GM12878 (cell line): ENCODE results near the gene ATP2A3. TPM values are rescaled to one million over a fixed set of nuclear protein-coding genes. Genes with fewer than 3 reads are reported as not detected.

Experiments
- ATAC-seq: fragments of 200-7000 bp; cut with Tn5 transposase; 3 replicates; pipeline ENCODE4 v1.9.1; 2020; ENCODE audit warnings: mild to moderate bottlenecking, moderate library complexity
- BruUV-seq: library from RNA; stranded (reverse); fragments of 400-500 nt; replicated peaks from 2 replicates; lab custom pipeline; 2021; lab: Mats Ljungman, UMichigan
- CTCF ChIA-PET: fragments of 300-600 bp; sonication (Branson Sonifier 250); formaldehyde crosslinking; extraction: SDS; loops from one replicate; lab custom pipeline; 2021; ENCODE audit warnings: inconsistent platforms; lab: Yijun Ruan, JAX
- POLR2A ChIA-PET: fragments of 350-600 bp; formaldehyde crosslinking; extraction: SDS; loops from one replicate; lab custom pipeline; 2021; ENCODE audit warnings: inconsistent platforms; lab: Charles Lee
- RAD21 ChIA-PET: fragments of 300-600 bp; sonication (Branson Sonifier 250); formaldehyde crosslinking; loops from one replicate; lab custom pipeline; 2023; ENCODE audit warnings: antibody characterized with exemption; ENCODE audit not compliant: unreplicated experiment; lab: Charles Lee
- SMC1A ChIA-PET: fragments of 300-600 bp; sonication (Branson Sonifier 250); formaldehyde crosslinking; loops from one replicate; lab custom pipeline; 2023; ENCODE audit not compliant: unreplicated experiment, uncharacterized antibody; lab: Charles Lee
- DNase-seq: peaks from one replicate; pipeline ENCODE4 v3.0.0-alpha.2; 2011; ENCODE audit warnings: low read depth, low spot score
- FAIRE-seq: peaks from 3 replicates; lab custom pipeline; 2011; peaks lifted over from hg19 to GRCh38; lab: Jason Lieb, UNC
- H2AFZ ChIP-seq: 2 replicates; pipeline ENCODE4 v1.6.0; 2011; ENCODE audit warnings: low read depth, low read length, control low read depth; ENCODE audit not compliant: control insufficient read depth
- H3K27ac ChIP-seq: 2 replicates; pipeline ENCODE4 v1.5.1; 2011; ENCODE audit warnings: control low read depth; ENCODE audit not compliant: control insufficient read depth, insufficient read depth
- H3K27me3 ChIP-seq, 2 experiments: replicated peaks in 1 of 2; 2 replicates each; pipeline versions ENCODE4 v1.6.0 to v1.6.1; 2011; ENCODE audit warnings: low read length in 1 of 2; ENCODE audit not compliant: control insufficient read depth in 2 of 2, insufficient read depth in 2 of 2
- H3K36me3 ChIP-seq, 2 experiments: 2 replicates each; pipeline ENCODE4 v1.5.1; 2011; ENCODE audit warnings: low read length in 1 of 2; ENCODE audit not compliant: control insufficient read depth in 2 of 2, insufficient read depth in 2 of 2
- H3K4me1 ChIP-seq: 2 replicates; pipeline ENCODE4 v1.6.1; 2011; ENCODE audit warnings: mild to moderate bottlenecking, low read length, moderate library complexity, mixed read lengths; ENCODE audit not compliant: control insufficient read depth, insufficient read depth
- H3K4me2 ChIP-seq: 2 replicates; pipeline ENCODE4 v1.6.0; 2011; ENCODE audit warnings: control low read depth; ENCODE audit not compliant: control insufficient read depth, insufficient read depth
- H3K4me3 ChIP-seq: fragments of 200-600 bp; sonication (generic); 2 replicates; pipeline ENCODE4 v1.5.1; 2016
- H3K79me2 ChIP-seq: 2 replicates; pipeline ENCODE4 v1.6.0; 2011; ENCODE audit warnings: low read length; ENCODE audit not compliant: control insufficient read depth, insufficient read depth
- H3K9ac ChIP-seq: 2 replicates; pipeline ENCODE4 v1.8.0; 2011; ENCODE audit warnings: low read length, control low read depth, mixed read lengths; ENCODE audit not compliant: control insufficient read depth, insufficient read depth
- H3K9me3 ChIP-seq: replicated peaks from 3 replicates; pipeline ENCODE4 v1.5.1; 2011; ENCODE audit warnings: mild to moderate bottlenecking, low read length; ENCODE audit not compliant: control insufficient read depth, insufficient read depth
- H4K20me1 ChIP-seq: 2 replicates; pipeline ENCODE4 v1.6.0; 2011; ENCODE audit not compliant: control insufficient read depth, insufficient read depth
- CHD2 ChIP-seq: IDR thresholded peaks from 2 replicates; pipeline ENCODE4 v1.6.1; 2011; ENCODE audit warnings: low read depth, low read length, improper control_type of control experiment, borderline replicate concordance
- EP300 ChIP-seq, 2 experiments: fragments of 150-350 bp in 1 of 2; IDR thresholded peaks; 2 replicates each; pipeline ENCODE4 v1.6.1; 2011 to 2012; ENCODE audit warnings: low read depth in 2 of 2, low read length in 2 of 2, borderline replicate concordance in 1 of 2, improper control_type of control experiment in 1 of 2, inconsistent platforms in 1 of 2; ENCODE audit not compliant: control insufficient read depth in 1 of 2
- IKZF1 ChIP-seq: fragments of 450-650 bp; conservative IDR thresholded peaks from 2 replicates; pipeline ENCODE4 v1.6.1; 2017; ENCODE audit warnings: antibody characterized with exemption, mild to moderate bottlenecking
- MEF2B ChIP-seq: fragments of 450-650 bp; IDR thresholded peaks from 2 replicates; pipeline ENCODE4 v1.6.1; 2018; ENCODE audit warnings: mild to moderate bottlenecking, moderate library complexity; ENCODE audit not compliant: partially characterized antibody, poor library complexity, severe bottlenecking
- ZBTB40 ChIP-seq: fragments of 450-650 bp; IDR thresholded peaks from 2 replicates; pipeline ENCODE4 v1.6.1; 2016; ENCODE audit warnings: mild to moderate bottlenecking, moderate library complexity, borderline replicate concordance
- ZNF687 ChIP-seq: fragments of 450-650 bp; IDR thresholded peaks from 2 replicates; pipeline ENCODE4 v1.6.1; 2017; ENCODE audit warnings: mild to moderate bottlenecking, moderate library complexity
- WGBS: methylation state at CpG from one replicate; pipeline ENCODE4 v1.1.6; 2016; ENCODE audit warnings: low lambda C conversion rate; ENCODE audit not compliant: insufficient replicate concordance, insufficient coverage; ENCODE audit errors: missing lambda C conversion rate; 5-methylcytosine and 5-hydroxymethylcytosine counted together
- in situ Hi-C: fragments of 300-500 bp; cut with MboI; formaldehyde crosslinking; loops from 9 replicates; pipeline ENCODE4 v1.14.3; 2018; ENCODE audit warnings: mixed read lengths
- intact Hi-C: fragments of 100-400 bp; cut with micrococcal nuclease; formaldehyde crosslinking; loops from one replicate; pipeline ENCODE4 v1.14.2; 2022; ENCODE audit not compliant: unreplicated experiment
- polyA plus RNA-seq, 11 experiments: library from polyadenylated mRNA; depleted of rRNA in 4 of 11; unstranded in 6 of 11; stranded (reverse) in 5 of 11; fragments of >200 nt; fragmentation: Nextera tagmentation in 4 of 11; fragmentation: Illumina TruSeq in 1 of 11; extraction: Ambion mirVana in 4 of 11; extraction: Trizol in 1 of 11; gene quantifications; 1 replicate in 1 of 11; 2 replicates in 10 of 11; pipeline versions ENCODE4 v1.2.1 to v1.2.3, GENCODE V29; 2011 to 2016; ENCODE audit warnings: inconsistent platforms in 2 of 11, missing spikeins in 2 of 11, low read depth in 1 of 11
- total RNA-seq, 4 experiments: library from RNA; depleted of rRNA in 3 of 4; stranded (reverse); fragments of >200 nt in 3 of 4; fragmentation: Illumina TruSeq in 1 of 4; extraction: Trizol in 1 of 4; gene quantifications; 2 replicates each; pipeline versions ENCODE4 v1.2.1 to v1.2.3, GENCODE V29; 2013 to 2021

ATP2A3 gene
- total and polyA plus RNA-seq, 10 of the 15 experiments (the other 5 are each of a cell fraction or from before 2014, with no cell fraction given), result 1.0 to 99.2 (median 37.9) TPM

- peak; percentile 62 for ATAC-seq
- no TSS peak for BruUV-seq
- DNase-seq, result no peak
- H3K4me1 ChIP-seq, result peaks cover 5% of the 10 kb centered on the region
- H3K27ac ChIP-seq, result no peak overlapping the region
- no peaks in the 10 kb centered on the region for H4K20me1 ChIP-seq
- in situ Hi-C loops (no loop called here), intact Hi-C loops (no loop called here)
- H3K36me3 ChIP-seq, result no peaks in the 10 kb centered on the region
- CTCF ChIA-PET, result interaction anchor here (0.7 to 1.9 kb wide), 6 partner anchors 9 to 167 kb away, joined by 3 to 7 read pairs (median 4); partner anchors contain the start of gene P2RX1
- FAIRE-seq, result no peak
- H3K4me2 ChIP-seq, result no peak overlapping the region
- H3K9me3 ChIP-seq, result no peaks in the 10 kb centered on the region
- no peak overlapping the region for H3K9ac ChIP-seq
- TF ChIP-seq CHD2, result 0 out of 2 replicates have a peak, but pooled peaks have one; percentile 35
- TF ChIP-seq MEF2B, result peak; percentile 76
- TF ChIP-seq EP300 (IDR thresholded peaks at IDR 0.05; ENCODE audit: borderline replicate concordance in 1 of 2, control insufficient read depth in 1 of 2, low read depth in 2 of 2, low read length in 2 of 2), result 0 out of 4 replicates have a peak, but pooled peaks of 1 of the 2 experiments have one; percentile 28
- TF ChIP-seq ZBTB40, result no peak
- TF ChIP-seq IKZF1, result 0 out of 2 replicates have a peak, but pooled peaks have one; percentile 10
- peak; percentile 52; the same call in 1 of the 2 replicates for TF ChIP-seq ZNF687
- RAD21 ChIA-PET, result interaction anchor here (1.3 to 2.2 kb wide), 3 partner anchors 10 to 166 kb away, joined by 5 to 6 read pairs (median 5); no protein-coding TSS in a partner anchor
- 17% methylated on average over 15 of the region's 15 CpGs for WGBS
- no peak overlapping the region for H2AFZ ChIP-seq
- POLR2A ChIA-PET, result interaction anchor here (1.0 to 1.9 kb wide), 2 partner anchors 9 to 11 kb away, joined by 3 to 5 read pairs; no protein-coding TSS in a partner anchor
- no peak overlapping the region for H3K4me3 ChIP-seq
- SMC1A ChIA-PET, result interaction anchor here (1.2 to 1.9 kb wide), 3 partner anchors 10 to 59 kb away, joined by 4 to 7 read pairs (median 4); partner anchors contain the start of gene NCBP3
- no peaks in the 10 kb centered on the region for H3K79me2 ChIP-seq
- H3K27me3 ChIP-seq, result no peaks in the 10 kb centered on the region; a peak in 1 of 4 replicates
Observed at GRCh38 chr17:3904501-3904900, 59.7 kb downstream of the ATP2A3 start.
